Spleen (tissue), 11 donors: ENCODE data around the gene ACVR1. TPM values are rescaled to one million over a fixed set of nuclear protein-coding genes. Genes with fewer than 3 reads are reported as not detected.

ENCODE experiments used
- DNase-seq: peaks from one replicate; pipeline ENCODE4 v3.0.0-alpha.2; 2020
- H3K27ac ChIP-seq, 8 donors: fragments of 200-600 bp; sonication (generic) in 7 of 8; 1 replicate in 4 of 8; 2 replicates in 4 of 8; pipeline versions ENCODE4 v1.5.0 to v1.8.0; 2016 to 2021; ENCODE audit warnings: inconsistent platforms in 4 of 8, mild to moderate bottlenecking in 4 of 8, moderate library complexity in 1 of 8
- H3K27me3 ChIP-seq, 7 donors: fragments of 200-600 bp; sonication (generic) in 6 of 7; replicated peaks in 1 of 7; 1 replicate in 4 of 7; 2 replicates in 3 of 7; pipeline versions ENCODE4 v1.5.0 to v1.8.0; 2016 to 2021; ENCODE audit warnings: inconsistent platforms in 3 of 7, mild to moderate bottlenecking in 1 of 7
- H3K36me3 ChIP-seq, 6 donors: fragments of 200-600 bp; sonication (generic) in 5 of 6; 1 replicate in 4 of 6; 2 replicates in 2 of 6; pipeline versions ENCODE4 v1.5.0 to v1.8.0; 2016 to 2021; ENCODE audit warnings: inconsistent platforms in 2 of 6
- H3K4me1 ChIP-seq, 6 donors: fragments of 200-600 bp; sonication (generic) in 5 of 6; 1 replicate in 3 of 6; 2 replicates in 3 of 6; pipeline versions ENCODE4 v1.5.0 to v1.8.0; 2016 to 2021; ENCODE audit warnings: inconsistent platforms in 3 of 6
- H3K4me3 ChIP-seq, 8 donors: fragments of 200-600 bp; sonication (generic) in 7 of 8; 1 replicate in 4 of 8; 2 replicates in 4 of 8; pipeline versions ENCODE4 v1.5.0 to v1.8.0; 2016 to 2021; ENCODE audit warnings: inconsistent platforms in 4 of 8, mild to moderate bottlenecking in 4 of 8, moderate library complexity in 2 of 8
- H3K9me3 ChIP-seq, 8 donors: fragments of 200-600 bp; sonication (generic) in 7 of 8; 1 replicate in 4 of 8; 2 replicates in 4 of 8; pipeline versions ENCODE4 v1.5.0 to v1.8.0; 2016 to 2021; ENCODE audit warnings: inconsistent platforms in 4 of 8
- CTCF ChIP-seq, 11 experiments: fragments of 200-600 bp in 7 of 11; fragments of 450-650 bp in 4 of 11; sonication (generic) in 4 of 11; IDR thresholded peaks in 8 of 11; conservative IDR thresholded peaks in 3 of 11; 1 replicate in 7 of 11; 2 replicates in 4 of 11; pipeline versions ENCODE4 v1.4.0 to v1.8.0; 2016 to 2021; ENCODE audit warnings: antibody characterized with exemption in 11 of 11, inconsistent platforms in 4 of 11, mild to moderate bottlenecking in 1 of 11
- POLR2A ChIP-seq, 3 donors: fragments of 450-650 bp; IDR thresholded peaks; one replicate each; pipeline ENCODE4 v1.5.1; 2017; ENCODE audit warnings: antibody characterized with exemption in 3 of 3, mild to moderate bottlenecking in 1 of 3
- POLR2AphosphoS5 ChIP-seq, 3 donors: sonication (generic); formaldehyde crosslinking; IDR thresholded peaks; one replicate each; pipeline ENCODE4 v1.5.1; 2017; ENCODE audit warnings: antibody characterized with exemption in 3 of 3
- whole genome bisulfite sequencing, 5 donors: extraction: QIAGEN DNeasy Blood & Tissue Kit in 3 of 5; methylation state at CpG; one replicate each; pipeline versions ENCODE4 v1.1.5 to v1.1.7; 2013 to 2018; 5-methylcytosine and 5-hydroxymethylcytosine counted together
- intact Hi-C: fragments of 100-400 bp; cut with DNase I; formaldehyde crosslinking; loops from one replicate; pipeline ENCODE4 v1.15.0; 2023; ENCODE audit warnings: low total_unique reads
- polyA plus RNA-seq, 3 donors: library from polyadenylated mRNA; stranded (reverse); fragments of 200-250 nt; gene quantifications; one replicate each; pipeline ENCODE4 v1.2.1, GENCODE V29; 2013
- total RNA-seq, 7 donors: library from RNA; depleted of rRNA in 3 of 7; stranded (reverse); fragments of >200 nt in 3 of 7; fragmentation: NEBNext Ultra II Directional in 4 of 7; extraction: Animal tissue kit (Norgen Biotek cat#: 25700) in 4 of 7; gene quantifications; one replicate each; pipeline versions ENCODE4 v1.1.0 to v1.2.1, GENCODE V29; 2016 to 2021
- donor health status: healthy with polysubstance abuse.
- donor health status: DM: no; HTN: no; CAD: no; lungs with moderate emphysema.
- donor health status: DM: no; HTN: no; CAD: no.
- donor health status: Bipolar disorder and iron deficiency.
- donor health status: healthy.
- donor health status: DM: no; HTN: no; CAD: no.
- donor health status: DM: yes; HTN: yes; CAD: no.

The ACVR1 gene
- total and polyA plus RNA-seq, 10 donors: 2.1 to 23.8 (median 13.6) TPM

GRCh38 chr2:157835006-157835405, 41.1 kb downstream of the ACVR1 start:
- no peaks in the 10 kb centered on the region for H3K36me3 ChIP-seq
- H3K27me3 ChIP-seq: no peaks in the 10 kb centered on the region
- H3K4me1 ChIP-seq: peaks cover 0 to 35% (median 17%) of the 10 kb centered on the region in 6 donors
- intact Hi-C loops: no loop called here
- no peak for DNase-seq
- TF ChIP-seq CTCF (IDR thresholded peaks at IDR 0.05 in 8 of 11, conservative IDR thresholded peaks at IDR 0.05 in 3 of 11) (no peak), POLR2A (IDR thresholded peaks at IDR 0.05) (no peak)
- H3K9me3 ChIP-seq: no peaks in the 10 kb centered on the region
- no peak overlapping the region for H3K4me3 ChIP-seq
- H3K27ac ChIP-seq: no peak overlapping the region
- 77 to 91% (median 82%) methylated on average over 4 of the region's 4 CpGs for WGBS, 5 donors

GRCh38 chr2:157833721-157834120, 42.4 kb downstream of the ACVR1 start:
- H3K36me3 ChIP-seq: no peaks in the 10 kb centered on the region
- TF ChIP-seq CTCF (IDR thresholded peaks at IDR 0.05 in 8 of 11, conservative IDR thresholded peaks at IDR 0.05 in 3 of 11): no peak
- no peak for TF ChIP-seq POLR2AphosphoS5 (IDR thresholded peaks at IDR 0.05)
- no peak for TF ChIP-seq POLR2A (IDR thresholded peaks at IDR 0.05)
- no peaks in the 10 kb centered on the region for H3K9me3 ChIP-seq
- WGBS, 5 donors: 75 to 82% (median 79%) methylated on average over 1 of the region's 1 CpG
- H3K27ac ChIP-seq: no peak overlapping the region
- no peaks in the 10 kb centered on the region for H3K27me3 ChIP-seq
- intact Hi-C loops: no loop called here
- no peak for DNase-seq
- H3K4me3 ChIP-seq: no peak overlapping the region
- H3K4me1 ChIP-seq: peaks cover 0 to 22% (median 12%) of the 10 kb centered on the region in 6 donors

GRCh38 chr2:157831573-157832315, 44.4 kb downstream of the ACVR1 start:
- TF ChIP-seq CTCF (IDR thresholded peaks at IDR 0.05 in 8 of 11, conservative IDR thresholded peaks at IDR 0.05 in 3 of 11) (no peak), POLR2A (IDR thresholded peaks at IDR 0.05) (no peak), POLR2AphosphoS5 (IDR thresholded peaks at IDR 0.05) (no peak)
- WGBS, 5 donors: 89 to 97% (median 90%) methylated on average over 3 of the region's 3 CpGs
- Histone ChIP-seq H3K9me3 (no peaks in the 10 kb centered on the region), H3K27ac (no peak overlapping the region), H3K27me3 (no peaks in the 10 kb centered on the region), H3K36me3 (no peaks in the 10 kb centered on the region), H3K4me3 (no peak overlapping the region), H3K4me1 (peaks cover 0 to 5% (median under 1%) of the 10 kb centered on the region in 6 donors)
- intact Hi-C loops: no loop called here
- no peak for DNase-seq

- DNase-seq: no peak
- H3K4me1 ChIP-seq: peaks cover 0 to 5% (median 0%) of the 10 kb centered on the region in 6 donors
- 74 to 88% (median 83%) methylated on average over 2 of the region's 2 CpGs for WGBS, 5 donors
- no peaks in the 10 kb centered on the region for H3K27me3 ChIP-seq
- no peak overlapping the region for H3K4me3 ChIP-seq
- intact Hi-C loops: no loop called here
- TF ChIP-seq POLR2AphosphoS5 (IDR thresholded peaks at IDR 0.05) (no peak), POLR2A (IDR thresholded peaks at IDR 0.05) (no peak), CTCF (IDR thresholded peaks at IDR 0.05 in 8 of 11, conservative IDR thresholded peaks at IDR 0.05 in 3 of 11) (no peak)
- no peak overlapping the region for H3K27ac ChIP-seq
- peaks cover 0 to 4% (median 0%) of the 10 kb centered on the region in 6 donors for H3K36me3 ChIP-seq
- H3K9me3 ChIP-seq: no peaks in the 10 kb centered on the region
Observed at GRCh38 chr2:157830696-157831570, 45.2 kb downstream of the ACVR1 start.
